HepG2 (cell line): ENCODE results near the gene MDFI.

Experiments used
- CEBPB ChIP-seq: IDR thresholded peaks from 2 replicates; pipeline ENCODE4 v1.6.1; 2011; ENCODE audit warnings: low read depth, low read length, improper control_type of control experiment, borderline replicate concordance
- FOXK2 ChIP-seq: fragments of 450-650 bp; IDR thresholded peaks from 2 replicates; pipeline ENCODE4 v1.6.1; 2016
- FOXP1 ChIP-seq, 2 experiments: fragments of 450-650 bp in 1 of 2; IDR thresholded peaks; 2 replicates each; pipeline ENCODE4 v1.6.1; 2017 to 2018; ENCODE audit warnings: antibody characterized with exemption in 1 of 2
- MAFK ChIP-seq, 2 experiments: IDR thresholded peaks in 1 of 2; conservative IDR thresholded peaks in 1 of 2; 2 replicates each; pipeline ENCODE4 v1.6.1; 2011; ENCODE audit warnings: improper control_type of control experiment in 2 of 2, low read length in 2 of 2
- MTA3 ChIP-seq: sonication (generic); formaldehyde crosslinking; IDR thresholded peaks from 2 replicates; pipeline ENCODE4 v1.4.0; 2020; ENCODE audit warnings: missing genetic modification reagents
- POLR2AphosphoS5 ChIP-seq: IDR thresholded peaks from 2 replicates; pipeline ENCODE4 v1.6.1; 2012; ENCODE audit warnings: low read depth, low read length
- SSRP1 ChIP-seq: IDR thresholded peaks from 2 replicates; pipeline ENCODE4 v1.6.1; 2016; ENCODE audit warnings: control low read depth
- THAP11 ChIP-seq: IDR thresholded peaks from 2 replicates; pipeline ENCODE4 v1.6.1; 2016; ENCODE audit warnings: missing biosample characterization, missing genetic modification reagents
- ZBTB1 ChIP-seq: sonication (generic); formaldehyde crosslinking; IDR thresholded peaks from 2 replicates; pipeline ENCODE4 v1.4.0; 2020; ENCODE audit warnings: missing genetic modification reagents, borderline replicate concordance
- TF ChIP-seq, protein P1 (sequence below): sonication (generic); formaldehyde crosslinking; IDR thresholded peaks from 2 replicates; pipeline ENCODE4 v1.4.0; 2020; ENCODE audit warnings: missing genetic modification reagents, borderline replicate concordance
- TF ChIP-seq, protein P2 (sequence below): sonication (generic); formaldehyde crosslinking; IDR thresholded peaks from 2 replicates; pipeline ENCODE4 v1.5.0; 2020; ENCODE audit warnings: mild to moderate bottlenecking, missing genetic modification reagents, moderate library complexity

DNA sequence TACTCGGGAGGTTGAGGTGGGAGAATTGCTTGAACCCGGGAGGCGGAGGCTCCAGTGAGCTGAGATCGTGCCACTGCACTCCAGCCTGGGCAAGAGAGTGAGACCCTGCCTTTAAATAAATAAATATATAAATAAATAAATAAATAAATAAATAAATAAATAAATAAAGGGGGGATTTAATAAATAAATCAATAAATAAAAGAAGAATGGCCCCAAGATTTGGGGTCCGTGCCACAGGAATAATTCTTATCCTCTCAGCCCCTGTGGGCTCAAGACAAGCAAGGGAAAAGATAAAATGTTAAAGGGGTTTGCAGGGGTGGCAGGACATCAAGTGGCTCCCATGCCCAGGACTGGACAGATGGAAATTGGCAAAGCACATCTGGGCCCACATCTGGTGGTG is 31.2 kb upstream of the MDFI start:
- TF ChIP-seq ZBTB1 (CRISPR knock-in tag), result no peak
- no peak for TF ChIP-seq FOXK2
- no peak for TF ChIP-seq FOXP1 (IDR thresholded peaks at IDR 0.05)
- no peak for TF ChIP-seq FOXP1 (CRISPR knock-in tag; IDR thresholded peaks at IDR 0.05)
- no peak for TF ChIP-seq THAP11 (CRISPR knock-in tag)
- no peak for TF ChIP-seq MAFK (conservative IDR thresholded peaks at IDR 0.05 in 1 of 2, IDR thresholded peaks at IDR 0.05 in 1 of 2; ENCODE audit: low read length in 2 of 2)
- TF ChIP-seq, protein P1, sequence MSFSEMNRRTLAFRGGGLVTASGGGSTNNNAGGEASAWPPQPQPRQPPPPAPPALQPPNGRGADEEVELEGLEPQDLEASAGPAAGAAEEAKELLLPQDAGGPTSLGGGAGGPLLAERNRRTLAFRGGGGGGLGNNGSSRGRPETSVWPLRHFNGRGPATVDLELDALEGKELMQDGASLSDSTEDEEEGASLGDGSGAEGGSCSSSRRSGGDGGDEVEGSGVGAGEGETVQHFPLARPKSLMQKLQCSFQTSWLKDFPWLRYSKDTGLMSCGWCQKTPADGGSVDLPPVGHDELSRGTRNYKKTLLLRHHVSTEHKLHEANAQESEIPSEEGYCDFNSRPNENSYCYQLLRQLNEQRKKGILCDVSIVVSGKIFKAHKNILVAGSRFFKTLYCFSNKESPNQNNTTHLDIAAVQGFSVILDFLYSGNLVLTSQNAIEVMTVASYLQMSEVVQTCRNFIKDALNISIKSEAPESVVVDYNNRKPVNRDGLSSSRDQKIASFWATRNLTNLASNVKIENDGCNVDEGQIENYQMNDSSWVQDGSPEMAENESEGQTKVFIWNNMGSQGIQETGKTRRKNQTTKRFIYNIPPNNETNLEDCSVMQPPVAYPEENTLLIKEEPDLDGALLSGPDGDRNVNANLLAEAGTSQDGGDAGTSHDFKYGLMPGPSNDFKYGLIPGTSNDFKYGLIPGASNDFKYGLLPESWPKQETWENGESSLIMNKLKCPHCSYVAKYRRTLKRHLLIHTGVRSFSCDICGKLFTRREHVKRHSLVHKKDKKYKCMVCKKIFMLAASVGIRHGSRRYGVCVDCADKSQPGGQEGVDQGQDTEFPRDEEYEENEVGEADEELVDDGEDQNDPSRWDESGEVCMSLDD (CRISPR knock-in tag), result no peak
- no peak for TF ChIP-seq SSRP1 (CRISPR knock-in tag)
- TF ChIP-seq, protein P2, sequence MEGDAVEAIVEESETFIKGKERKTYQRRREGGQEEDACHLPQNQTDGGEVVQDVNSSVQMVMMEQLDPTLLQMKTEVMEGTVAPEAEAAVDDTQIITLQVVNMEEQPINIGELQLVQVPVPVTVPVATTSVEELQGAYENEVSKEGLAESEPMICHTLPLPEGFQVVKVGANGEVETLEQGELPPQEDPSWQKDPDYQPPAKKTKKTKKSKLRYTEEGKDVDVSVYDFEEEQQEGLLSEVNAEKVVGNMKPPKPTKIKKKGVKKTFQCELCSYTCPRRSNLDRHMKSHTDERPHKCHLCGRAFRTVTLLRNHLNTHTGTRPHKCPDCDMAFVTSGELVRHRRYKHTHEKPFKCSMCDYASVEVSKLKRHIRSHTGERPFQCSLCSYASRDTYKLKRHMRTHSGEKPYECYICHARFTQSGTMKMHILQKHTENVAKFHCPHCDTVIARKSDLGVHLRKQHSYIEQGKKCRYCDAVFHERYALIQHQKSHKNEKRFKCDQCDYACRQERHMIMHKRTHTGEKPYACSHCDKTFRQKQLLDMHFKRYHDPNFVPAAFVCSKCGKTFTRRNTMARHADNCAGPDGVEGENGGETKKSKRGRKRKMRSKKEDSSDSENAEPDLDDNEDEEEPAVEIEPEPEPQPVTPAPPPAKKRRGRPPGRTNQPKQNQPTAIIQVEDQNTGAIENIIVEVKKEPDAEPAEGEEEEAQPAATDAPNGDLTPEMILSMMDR (CRISPR knock-in tag), result no peak
- TF ChIP-seq CEBPB, result no peak
- TF ChIP-seq POLR2AphosphoS5, result no peak
- no peak for TF ChIP-seq MTA3 (CRISPR knock-in tag)
